MM.1S (cell line): ENCODE measurements around the gene PRDM11.

Experiments used
- DNase-seq: peaks from one replicate; pipeline ENCODE4 v3.0.0-alpha.2; 2015
- H2AFZ ChIP-seq: fragments of 300-600 bp; sonication (generic); 2 replicates; pipeline ENCODE4 v1.6.0; 2016; ENCODE audit warnings: antibody characterized with exemption, low read length
- H3F3A ChIP-seq: fragments of 300-600 bp; sonication (generic); 2 replicates; pipeline ENCODE4 v1.6.1; 2016; ENCODE audit warnings: mild to moderate bottlenecking, antibody characterized with exemption, low read length, moderate library complexity, mixed read lengths; ENCODE audit not compliant: insufficient read depth
- H3K27ac ChIP-seq: fragments of 300-600 bp; sonication (generic); 2 replicates; pipeline ENCODE4 v1.5.1; 2016; ENCODE audit warnings: mild to moderate bottlenecking, low read length
- H3K27me3 ChIP-seq: fragments of 300-600 bp; sonication (generic); replicated peaks from 2 replicates; pipeline ENCODE4 v1.6.0; 2016; ENCODE audit warnings: low read length; ENCODE audit not compliant: insufficient read depth
- H3K36me3 ChIP-seq: fragments of 300-600 bp; sonication (generic); replicated peaks from 2 replicates; pipeline ENCODE4 v1.6.1; 2016; ENCODE audit warnings: mild to moderate bottlenecking, low read length, mixed read lengths; ENCODE audit not compliant: insufficient read depth
- H3K4me1 ChIP-seq: fragments of 300-600 bp; sonication (generic); 2 replicates; pipeline ENCODE4 v1.6.1; 2016; ENCODE audit warnings: low read length, mixed read lengths
- H3K4me2 ChIP-seq: fragments of 300-600 bp; sonication (generic); 2 replicates; pipeline ENCODE4 v1.6.0; 2016; ENCODE audit warnings: low read depth, low read length
- H3K4me3 ChIP-seq: fragments of 300-600 bp; sonication (generic); 2 replicates; pipeline ENCODE4 v1.5.1; 2016; ENCODE audit warnings: low read length, mixed read lengths
- H3K79me2 ChIP-seq: fragments of 300-600 bp; sonication (generic); 2 replicates; pipeline ENCODE4 v1.6.1; 2016; ENCODE audit warnings: mixed run types, low read length, mixed read lengths
- H3K9ac ChIP-seq: fragments of 300-600 bp; sonication (generic); 2 replicates; pipeline ENCODE4 v1.6.1; 2016; ENCODE audit warnings: low read length, mixed read lengths
- H3K9me2 ChIP-seq: fragments of 300-600 bp; sonication (generic); replicated peaks from 2 replicates; pipeline ENCODE4 v1.6.1; 2016; ENCODE audit warnings: mild to moderate bottlenecking, low read length, mixed read lengths; ENCODE audit not compliant: insufficient read depth
- H3K9me3 ChIP-seq: fragments of 300-600 bp; sonication (generic); replicated peaks from 2 replicates; pipeline ENCODE4 v1.6.1; 2016; ENCODE audit warnings: mild to moderate bottlenecking, low read length, mixed read lengths; ENCODE audit not compliant: insufficient read depth
- H4K20me1 ChIP-seq: fragments of 300-600 bp; sonication (generic); 2 replicates; pipeline ENCODE4 v1.6.1; 2016; ENCODE audit warnings: mild to moderate bottlenecking, low read length, moderate library complexity, mixed read lengths; ENCODE audit not compliant: insufficient read depth
- EZH2 ChIP-seq: fragments of 300-600 bp; sonication (generic); optimal IDR thresholded peaks from 2 replicates; pipeline ENCODE3; 2017; ENCODE audit warnings: low read depth, mild to moderate bottlenecking, antibody characterized with exemption, low read length, mixed read lengths
- EZH2phosphoT487 ChIP-seq: fragments of 300-600 bp; sonication (generic); IDR thresholded peaks from 2 replicates; pipeline ENCODE4 v1.6.1; 2018; ENCODE audit warnings: antibody characterized with exemption, low read length
- TF ChIP-seq, protein P1 (sequence below): fragments of 300-600 bp; sonication (generic); IDR thresholded peaks from 2 replicates; pipeline ENCODE4 v1.5.1; 2016; ENCODE audit warnings: antibody characterized with exemption, low read length, mixed read lengths

Gene PRDM11

GRCh38 chr11:45145083-45145378 lies 1.4 kb upstream of the PRDM11 start:
- peaks cover 19% of the 10 kb centered on the region for H3K4me1 ChIP-seq
- no peak overlapping the region for H3K9ac ChIP-seq
- no peak overlapping the region for H2AFZ ChIP-seq
- H3K9me2 ChIP-seq, result no peaks in the 10 kb centered on the region
- no peaks in the 10 kb centered on the region for H3K79me2 ChIP-seq
- 0 out of 2 replicates have a peak, but pooled peaks cover 4% of the 10 kb centered on the region for H3F3A ChIP-seq
- no peak overlapping the region for H3K27ac ChIP-seq
- DNase-seq, result no peak
- no peaks in the 10 kb centered on the region for H4K20me1 ChIP-seq
- TF ChIP-seq, protein P1, sequence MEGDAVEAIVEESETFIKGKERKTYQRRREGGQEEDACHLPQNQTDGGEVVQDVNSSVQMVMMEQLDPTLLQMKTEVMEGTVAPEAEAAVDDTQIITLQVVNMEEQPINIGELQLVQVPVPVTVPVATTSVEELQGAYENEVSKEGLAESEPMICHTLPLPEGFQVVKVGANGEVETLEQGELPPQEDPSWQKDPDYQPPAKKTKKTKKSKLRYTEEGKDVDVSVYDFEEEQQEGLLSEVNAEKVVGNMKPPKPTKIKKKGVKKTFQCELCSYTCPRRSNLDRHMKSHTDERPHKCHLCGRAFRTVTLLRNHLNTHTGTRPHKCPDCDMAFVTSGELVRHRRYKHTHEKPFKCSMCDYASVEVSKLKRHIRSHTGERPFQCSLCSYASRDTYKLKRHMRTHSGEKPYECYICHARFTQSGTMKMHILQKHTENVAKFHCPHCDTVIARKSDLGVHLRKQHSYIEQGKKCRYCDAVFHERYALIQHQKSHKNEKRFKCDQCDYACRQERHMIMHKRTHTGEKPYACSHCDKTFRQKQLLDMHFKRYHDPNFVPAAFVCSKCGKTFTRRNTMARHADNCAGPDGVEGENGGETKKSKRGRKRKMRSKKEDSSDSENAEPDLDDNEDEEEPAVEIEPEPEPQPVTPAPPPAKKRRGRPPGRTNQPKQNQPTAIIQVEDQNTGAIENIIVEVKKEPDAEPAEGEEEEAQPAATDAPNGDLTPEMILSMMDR, result no peak
- TF ChIP-seq EZH2phosphoT487, result no peak
- TF ChIP-seq EZH2, result no peak
- H3K27me3 ChIP-seq, result 0 out of 2 replicates have a peak, but pooled peaks cover 4% of the 10 kb centered on the region
- H3K4me3 ChIP-seq, result no peak overlapping the region
- H3K9me3 ChIP-seq, result no peaks in the 10 kb centered on the region
- H3K4me2 ChIP-seq, result no peak overlapping the region
- no peaks in the 10 kb centered on the region for H3K36me3 ChIP-seq

GRCh38 chr11:45145379-45146071 lies 914 bp upstream of the PRDM11 start:
- H4K20me1 ChIP-seq, result no peaks in the 10 kb centered on the region
- no peaks in the 10 kb centered on the region for H3K79me2 ChIP-seq
- TF ChIP-seq EZH2phosphoT487 (no peak), EZH2 (no peak)
- TF ChIP-seq, protein P1, result no peak
- H3K9ac ChIP-seq, result no peak overlapping the region
- peaks cover 19% of the 10 kb centered on the region for H3K4me1 ChIP-seq
- DNase-seq, result no peak
- H2AFZ ChIP-seq, result peak overlapping the region; percentile 94; the same call in 1 of the 2 replicates
- H3K27ac ChIP-seq, result no peak overlapping the region
- H3K9me3 ChIP-seq, result no peaks in the 10 kb centered on the region
- 0 out of 2 replicates have a peak, but pooled peaks cover 4% of the 10 kb centered on the region for H3F3A ChIP-seq
- H3K9me2 ChIP-seq, result no peaks in the 10 kb centered on the region
- no peaks in the 10 kb centered on the region for H3K36me3 ChIP-seq
- peak overlapping the region; percentile 75 for H3K4me3 ChIP-seq
- peak overlapping the region; percentile 90 for H3K4me2 ChIP-seq
- H3K27me3 ChIP-seq, result 0 out of 2 replicates have a peak, but pooled peaks cover 4% of the 10 kb centered on the region

GRCh38 chr11:45147017-45147728 lies 734 bp downstream of the PRDM11 start:
- Histone ChIP-seq H3K9ac (peak overlapping the region; percentile 55; the same call in 1 of the 2 replicates), H3K27ac (no peak overlapping the region), H3K79me2 (no peaks in the 10 kb centered on the region), H3K4me3 (peak overlapping the region; percentile 71), H3K27me3 (0 out of 2 replicates have a peak, but pooled peaks cover 4% of the 10 kb centered on the region), H3K9me2 (no peaks in the 10 kb centered on the region), H3K4me1 (0 out of 2 replicates have a peak, but pooled peaks cover 5% of the 10 kb centered on the region), H3K9me3 (no peaks in the 10 kb centered on the region), H3K36me3 (no peaks in the 10 kb centered on the region), H4K20me1 (no peaks in the 10 kb centered on the region), H3K4me2 (peak overlapping the region; percentile 71), H3F3A (no peaks in the 10 kb centered on the region), H2AFZ (peak overlapping the region; percentile 74)
- TF ChIP-seq, protein P1, result no peak
- TF ChIP-seq EZH2 (no peak), EZH2phosphoT487 (no peak)
- DNase-seq, result peak; percentile 96
